ENCODE data around the gene NID1. TPM values are rescaled to one million over a fixed set of nuclear protein-coding genes. Genes with fewer than 3 reads are reported as not detected.

The NID1 gene
- total RNA-seq, 1 experiment from 2014 or later = 0.32 TPM

GRCh38 chr1:235948774-235949427 lies 116.0 kb downstream of the NID1 start:
- H3K79me2 ChIP-seq (ENCODE audit: insufficient read depth, low read length) = no peaks in the 10 kb centered on the region
- H3K36me3 ChIP-seq (ENCODE audit: control insufficient read depth in 1 of 2, insufficient read depth in 2 of 2, low read length in 2 of 2) = no peaks in the 10 kb centered on the region
- H3K9ac ChIP-seq (ENCODE audit: low read length) = no peak overlapping the region
- ChIA-PET RAD21 (ENCODE audit: low non-redundant PET in 1 of 2, low total read pairs in 2 of 2, uncharacterized antibody in 2 of 2, unreplicated experiment in 2 of 2) (no interaction called here), CTCF (interaction anchor here (1.8 kb wide), 1 partner anchor 351 kb away, joined by 4 read pairs; no protein-coding TSS in a partner anchor), POLR2A (interaction anchor here (0.6 kb wide), 1 partner anchor 10 kb away, joined by 3 read pairs; no protein-coding TSS in a partner anchor)
- peaks cover 0 to 12% of the 10 kb centered on the region in 2 experiments; a peak in 2 of 4 replicates for H3K4me1 ChIP-seq (ENCODE audit: control insufficient read depth in 1 of 2, insufficient read depth in 2 of 2, low read length in 2 of 2)
- TF ChIP-seq FOSL1 (IDR thresholded peaks at IDR 0.05; ENCODE audit: low read depth) (no peak), ELF1 (IDR thresholded peaks at IDR 0.05; ENCODE audit: borderline replicate concordance, low read depth) (no peak), SRF (IDR thresholded peaks at IDR 0.05; ENCODE audit: low read depth) (no peak), TCF7L2 (IDR thresholded peaks at IDR 0.05; ENCODE audit: borderline replicate concordance, extremely low read depth, insufficient read depth, insufficient read length) (no peak), EGR1 (IDR thresholded peaks at IDR 0.05; ENCODE audit: low read depth) (no peak), EZH2 (IDR thresholded peaks at IDR 0.05) (no peak), ZFX (IDR thresholded peaks at IDR 0.05) (no peak), CEBPB (IDR thresholded peaks at IDR 0.05; ENCODE audit: low read depth) (no peak), RAD21 (IDR thresholded peaks at IDR 0.05; ENCODE audit: low read depth) (no peak), CTCF (IDR thresholded peaks at IDR 0.05 in 2 of 3, conservative IDR thresholded peaks at IDR 0.05 in 1 of 3; ENCODE audit: borderline replicate concordance in 1 of 3, insufficient read depth in 1 of 3, low read depth in 2 of 3, low read length in 2 of 3) (no peak)
- TF ChIP-seq, protein P1, sequence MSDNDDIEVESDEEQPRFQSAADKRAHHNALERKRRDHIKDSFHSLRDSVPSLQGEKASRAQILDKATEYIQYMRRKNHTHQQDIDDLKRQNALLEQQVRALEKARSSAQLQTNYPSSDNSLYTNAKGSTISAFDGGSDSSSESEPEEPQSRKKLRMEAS (IDR thresholded peaks at IDR 0.05) = no peak
- TF ChIP-seq, protein P2, sequence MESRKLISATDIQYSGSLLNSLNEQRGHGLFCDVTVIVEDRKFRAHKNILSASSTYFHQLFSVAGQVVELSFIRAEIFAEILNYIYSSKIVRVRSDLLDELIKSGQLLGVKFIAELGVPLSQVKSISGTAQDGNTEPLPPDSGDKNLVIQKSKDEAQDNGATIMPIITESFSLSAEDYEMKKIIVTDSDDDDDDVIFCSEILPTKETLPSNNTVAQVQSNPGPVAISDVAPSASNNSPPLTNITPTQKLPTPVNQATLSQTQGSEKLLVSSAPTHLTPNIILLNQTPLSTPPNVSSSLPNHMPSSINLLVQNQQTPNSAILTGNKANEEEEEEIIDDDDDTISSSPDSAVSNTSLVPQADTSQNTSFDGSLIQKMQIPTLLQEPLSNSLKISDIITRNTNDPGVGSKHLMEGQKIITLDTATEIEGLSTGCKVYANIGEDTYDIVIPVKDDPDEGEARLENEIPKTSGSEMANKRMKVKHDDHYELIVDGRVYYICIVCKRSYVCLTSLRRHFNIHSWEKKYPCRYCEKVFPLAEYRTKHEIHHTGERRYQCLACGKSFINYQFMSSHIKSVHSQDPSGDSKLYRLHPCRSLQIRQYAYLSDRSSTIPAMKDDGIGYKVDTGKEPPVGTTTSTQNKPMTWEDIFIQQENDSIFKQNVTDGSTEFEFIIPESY (IDR thresholded peaks at IDR 0.05; ENCODE audit: extremely low read depth, insufficient replicate concordance, low read length) = no peak
- H3K27ac ChIP-seq (ENCODE audit: low read depth, low read length) = no peak overlapping the region
- intact Hi-C loops (cut with micrococcal nuclease) = loop anchor here (5.0 kb wide), 1 partner anchor 82 kb away; the partner anchor contains the start of gene LYST
- DNase-seq (ENCODE audit: low read depth, low spot score) (no peak), ATAC-seq (no peak)
- no peaks in the 10 kb centered on the region for H3K9me2 ChIP-seq (ENCODE audit: insufficient read depth)
- no peak overlapping the region for H2AFZ ChIP-seq (ENCODE audit: low read depth, low read length, poor library complexity, severe bottlenecking)
- H3K4me2 ChIP-seq (ENCODE audit: low read length) = no peak overlapping the region
- H4K20me1 ChIP-seq (ENCODE audit: insufficient read depth) = no peaks in the 10 kb centered on the region
- no peaks in the 10 kb centered on the region for H3K9me3 ChIP-seq (ENCODE audit: control insufficient read depth in 1 of 2, insufficient read depth in 1 of 2, low read depth in 1 of 2, low read length in 2 of 2)
- BruUV-seq (replicated peaks) = no TSS peak
- H3K4me3 ChIP-seq (replicated peaks in 1 of 2; ENCODE audit: low read depth in 1 of 2, low read length in 2 of 2) = no peak overlapping the region
- no peaks in the 10 kb centered on the region for H3K27me3 ChIP-seq (ENCODE audit: insufficient read depth, low read length)

Data from HCT116 (cell line).